ENCODE data around the gene ANKRD55.
"Not testable (repeated sequence)": the region's sequence is repeated elsewhere in the genome, so short reads cannot be mapped to it uniquely, and the experiment has no call there.

The ANKRD55 gene

GRCh38 chr5:56080375-56081052 is 152.6 kb downstream of the ANKRD55 start:
- Histone ChIP-seq H3K4me3 (ENCODE audit: low read length) (no peak overlapping the region), H3K27me3 (ENCODE audit: insufficient read depth, low read length) (no peaks in the 10 kb centered on the region), H3K9ac (ENCODE audit: low read depth, low read length) (no peak overlapping the region), H3K4me1 (ENCODE audit: insufficient read depth, low read length) (peaks cover 6% of the 10 kb centered on the region; the same call in 1 of the 2 replicates), H3K27ac (ENCODE audit: low read length) (no peak overlapping the region), H3K36me3 (ENCODE audit: insufficient read depth, low read depth, low read length) (no peaks in the 10 kb centered on the region), H3K9me3 (ENCODE audit: insufficient read depth, low read depth, low read length) (no peaks in the 10 kb centered on the region)

- not testable (repeated sequence) for H3K4me3 ChIP-seq (ENCODE audit: low read length); H3K27ac ChIP-seq (ENCODE audit: low read length); H3K9me3 ChIP-seq (ENCODE audit: insufficient read depth, low read depth, low read length); H3K36me3 ChIP-seq (ENCODE audit: insufficient read depth, low read depth, low read length); H3K4me1 ChIP-seq (ENCODE audit: insufficient read depth, low read length); H3K9ac ChIP-seq (ENCODE audit: low read depth, low read length); H3K27me3 ChIP-seq (ENCODE audit: insufficient read depth, low read length)
Measured at GRCh38 chr5:56079157-56079500, 154.0 kb downstream of the ANKRD55 start.

- Histone ChIP-seq H3K36me3 (ENCODE audit: insufficient read depth, low read depth, low read length) (no peaks in the 10 kb centered on the region), H3K27ac (ENCODE audit: low read length) (no peak overlapping the region), H3K27me3 (ENCODE audit: insufficient read depth, low read length) (no peaks in the 10 kb centered on the region), H3K4me3 (ENCODE audit: low read length) (no peak overlapping the region), H3K9ac (ENCODE audit: low read depth, low read length) (no peak overlapping the region), H3K9me3 (ENCODE audit: insufficient read depth, low read depth, low read length) (no peaks in the 10 kb centered on the region), H3K4me1 (ENCODE audit: insufficient read depth, low read length) (no peaks in the 10 kb centered on the region)
Measured at GRCh38 chr5:56078278-56079156, 154.6 kb downstream of the ANKRD55 start.

- no peaks in the 10 kb centered on the region for H3K27me3 ChIP-seq (ENCODE audit: insufficient read depth, low read length)
- H3K4me1 ChIP-seq (ENCODE audit: insufficient read depth, low read length) = no peaks in the 10 kb centered on the region
- H3K9me3 ChIP-seq (ENCODE audit: insufficient read depth, low read depth, low read length) = no peaks in the 10 kb centered on the region
- H3K36me3 ChIP-seq (ENCODE audit: insufficient read depth, low read depth, low read length) = no peaks in the 10 kb centered on the region
- H3K27ac ChIP-seq (ENCODE audit: low read length) = no peak overlapping the region
- H3K4me3 ChIP-seq (ENCODE audit: low read length) = no peak overlapping the region
- no peak overlapping the region for H3K9ac ChIP-seq (ENCODE audit: low read depth, low read length)
Measured at GRCh38 chr5:56077796-56078233, 155.3 kb downstream of the ANKRD55 start.

GRCh38 chr5:56076486-56076885 is 156.6 kb downstream of the ANKRD55 start:
- Histone ChIP-seq H3K27ac (ENCODE audit: low read length) (no peak overlapping the region), H3K27me3 (ENCODE audit: insufficient read depth, low read length) (no peaks in the 10 kb centered on the region), H3K9me3 (ENCODE audit: insufficient read depth, low read depth, low read length) (no peaks in the 10 kb centered on the region), H3K4me3 (ENCODE audit: low read length) (no peak overlapping the region), H3K36me3 (ENCODE audit: insufficient read depth, low read depth, low read length) (no peaks in the 10 kb centered on the region), H3K9ac (ENCODE audit: low read depth, low read length) (no peak overlapping the region), H3K4me1 (ENCODE audit: insufficient read depth, low read length) (no peaks in the 10 kb centered on the region)

- H3K9ac ChIP-seq (ENCODE audit: low read depth, low read length) = no peak overlapping the region
Measured at GRCh38 chr5:56075361-56075760, 157.8 kb downstream of the ANKRD55 start.

GRCh38 chr5:56072863-56073766 is 160.0 kb downstream of the ANKRD55 start:
- Histone ChIP-seq H3K4me3 (ENCODE audit: low read length) (no peak overlapping the region), H3K4me1 (ENCODE audit: insufficient read depth, low read length) (no peaks in the 10 kb centered on the region), H3K9ac (ENCODE audit: low read depth, low read length) (no peak overlapping the region), H3K27ac (ENCODE audit: low read length) (no peak overlapping the region), H3K36me3 (ENCODE audit: insufficient read depth, low read depth, low read length) (no peaks in the 10 kb centered on the region), H3K9me3 (ENCODE audit: insufficient read depth, low read depth, low read length) (no peaks in the 10 kb centered on the region), H3K27me3 (ENCODE audit: insufficient read depth, low read length) (no peaks in the 10 kb centered on the region)

More at GRCh38 chr5:56075361-56075760, 157.8 kb downstream of the ANKRD55 start:
- no peaks in the 10 kb centered on the region for H3K27me3 ChIP-seq (ENCODE audit: insufficient read depth, low read length)
- no peak overlapping the region for H3K4me3 ChIP-seq (ENCODE audit: low read length)
- no peak overlapping the region for H3K27ac ChIP-seq (ENCODE audit: low read length)
- H3K36me3 ChIP-seq (ENCODE audit: insufficient read depth, low read depth, low read length) = no peaks in the 10 kb centered on the region
- H3K4me1 ChIP-seq (ENCODE audit: insufficient read depth, low read length) = no peaks in the 10 kb centered on the region
- H3K9me3 ChIP-seq (ENCODE audit: insufficient read depth, low read depth, low read length) = no peaks in the 10 kb centered on the region

GRCh38 chr5:56071470-56071869 is 161.7 kb downstream of the ANKRD55 start:
- Histone ChIP-seq H3K4me3 (ENCODE audit: low read length) (no peak overlapping the region), H3K9me3 (ENCODE audit: insufficient read depth, low read depth, low read length) (no peaks in the 10 kb centered on the region), H3K27ac (ENCODE audit: low read length) (no peak overlapping the region), H3K9ac (ENCODE audit: low read depth, low read length) (no peak overlapping the region), H3K27me3 (ENCODE audit: insufficient read depth, low read length) (no peaks in the 10 kb centered on the region), H3K4me1 (ENCODE audit: insufficient read depth, low read length) (no peaks in the 10 kb centered on the region), H3K36me3 (ENCODE audit: insufficient read depth, low read depth, low read length) (no peaks in the 10 kb centered on the region)

- H3K27me3 ChIP-seq (ENCODE audit: insufficient read depth, low read length) = no peaks in the 10 kb centered on the region
- no peak overlapping the region for H3K9ac ChIP-seq (ENCODE audit: low read depth, low read length)
- H3K4me3 ChIP-seq (ENCODE audit: low read length) = no peak overlapping the region
- H3K4me1 ChIP-seq (ENCODE audit: insufficient read depth, low read length) = no peaks in the 10 kb centered on the region
- no peaks in the 10 kb centered on the region for H3K36me3 ChIP-seq (ENCODE audit: insufficient read depth, low read depth, low read length)
- H3K9me3 ChIP-seq (ENCODE audit: insufficient read depth, low read depth, low read length) = no peaks in the 10 kb centered on the region
- no peak overlapping the region for H3K27ac ChIP-seq (ENCODE audit: low read length)
Measured at GRCh38 chr5:56070851-56071465, 162.2 kb downstream of the ANKRD55 start.

- no peak overlapping the region for H3K9ac ChIP-seq (ENCODE audit: low read depth, low read length)
- no peak overlapping the region for H3K4me3 ChIP-seq (ENCODE audit: low read length)
- no peaks in the 10 kb centered on the region for H3K27me3 ChIP-seq (ENCODE audit: insufficient read depth, low read length)
- H3K36me3 ChIP-seq (ENCODE audit: insufficient read depth, low read depth, low read length) = no peaks in the 10 kb centered on the region
- H3K9me3 ChIP-seq (ENCODE audit: insufficient read depth, low read depth, low read length) = no peaks in the 10 kb centered on the region
- no peaks in the 10 kb centered on the region for H3K4me1 ChIP-seq (ENCODE audit: insufficient read depth, low read length)
- H3K27ac ChIP-seq (ENCODE audit: low read length) = no peak overlapping the region
Measured at GRCh38 chr5:56069652-56070226, 163.4 kb downstream of the ANKRD55 start.

- no peak overlapping the region for H3K9ac ChIP-seq (ENCODE audit: low read depth, low read length)
- no peak overlapping the region for H3K4me3 ChIP-seq (ENCODE audit: low read length)
- no peaks in the 10 kb centered on the region for H3K9me3 ChIP-seq (ENCODE audit: insufficient read depth, low read depth, low read length)
- no peak overlapping the region for H3K27ac ChIP-seq (ENCODE audit: low read length)
- H3K27me3 ChIP-seq (ENCODE audit: insufficient read depth, low read length) = no peaks in the 10 kb centered on the region
- no peaks in the 10 kb centered on the region for H3K36me3 ChIP-seq (ENCODE audit: insufficient read depth, low read depth, low read length)
- H3K4me1 ChIP-seq (ENCODE audit: insufficient read depth, low read length) = no peaks in the 10 kb centered on the region
Measured at GRCh38 chr5:56066931-56067450, 166.1 kb downstream of the ANKRD55 start.

All from iPS-20b (cell line).